GM12801 (cell line): ENCODE measurements around the gene DGKG.

Experiments used
- CTCF ChIP-seq: IDR thresholded peaks from one replicate; pipeline ENCODE4 v1.5.1; 2011; ENCODE audit warnings: control low read depth; ENCODE audit not compliant: insufficient read length; ENCODE audit errors: extremely low read depth

Gene DGKG

GRCh38 chr3:186213946-186214345 lies 148.1 kb downstream of the DGKG start:
- no peak for TF ChIP-seq CTCF

- TF ChIP-seq CTCF, result no peak
Observed at GRCh38 chr3:186212611-186213010, 149.4 kb downstream of the DGKG start.

- no peak for TF ChIP-seq CTCF
Observed at GRCh38 chr3:186210852-186211500, 151.1 kb downstream of the DGKG start.

GRCh38 chr3:186209810-186210752 lies 152.0 kb downstream of the DGKG start:
- TF ChIP-seq CTCF, result no peak

- no peak for TF ChIP-seq CTCF
Observed at GRCh38 chr3:186208296-186208989, 153.6 kb downstream of the DGKG start.

GRCh38 chr3:186207515-186207914 lies 154.5 kb downstream of the DGKG start:
- no peak for TF ChIP-seq CTCF

- TF ChIP-seq CTCF, result no peak
Observed at GRCh38 chr3:186200726-186201125, 161.3 kb downstream of the DGKG start.
